Astrocyte (in vitro differentiated cells and primary cell): ENCODE measurements around the gene ARAP1.

ENCODE experiments used
- EZH2 ChIP-seq: IDR thresholded peaks from 2 replicates; pipeline ENCODE4 v1.6.1; 2012; ENCODE audit warnings: mild to moderate bottlenecking, low read length, inconsistent platforms; ENCODE audit not compliant: insufficient read depth
- TF ChIP-seq, protein P1 (sequence below): IDR thresholded peaks from 2 replicates; pipeline ENCODE4 v1.5.1; 2011; ENCODE audit warnings: low read depth, mild to moderate bottlenecking, inconsistent platforms, low read length, moderate library complexity; ENCODE audit not compliant: insufficient read depth

GRCh38 chr11:72754544-72755155 lies 2.4 kb upstream of the ARAP1 start:
- TF ChIP-seq, protein P1, sequence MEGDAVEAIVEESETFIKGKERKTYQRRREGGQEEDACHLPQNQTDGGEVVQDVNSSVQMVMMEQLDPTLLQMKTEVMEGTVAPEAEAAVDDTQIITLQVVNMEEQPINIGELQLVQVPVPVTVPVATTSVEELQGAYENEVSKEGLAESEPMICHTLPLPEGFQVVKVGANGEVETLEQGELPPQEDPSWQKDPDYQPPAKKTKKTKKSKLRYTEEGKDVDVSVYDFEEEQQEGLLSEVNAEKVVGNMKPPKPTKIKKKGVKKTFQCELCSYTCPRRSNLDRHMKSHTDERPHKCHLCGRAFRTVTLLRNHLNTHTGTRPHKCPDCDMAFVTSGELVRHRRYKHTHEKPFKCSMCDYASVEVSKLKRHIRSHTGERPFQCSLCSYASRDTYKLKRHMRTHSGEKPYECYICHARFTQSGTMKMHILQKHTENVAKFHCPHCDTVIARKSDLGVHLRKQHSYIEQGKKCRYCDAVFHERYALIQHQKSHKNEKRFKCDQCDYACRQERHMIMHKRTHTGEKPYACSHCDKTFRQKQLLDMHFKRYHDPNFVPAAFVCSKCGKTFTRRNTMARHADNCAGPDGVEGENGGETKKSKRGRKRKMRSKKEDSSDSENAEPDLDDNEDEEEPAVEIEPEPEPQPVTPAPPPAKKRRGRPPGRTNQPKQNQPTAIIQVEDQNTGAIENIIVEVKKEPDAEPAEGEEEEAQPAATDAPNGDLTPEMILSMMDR = no peak
- no peak for TF ChIP-seq EZH2
